OCI-LY1 (cell line): ENCODE data around the gene SOX12.
"Not testable (repeated sequence)": the region's sequence is repeated elsewhere in the genome, so short reads cannot be mapped to it uniquely, and the experiment has no call there.

Experiments
- H2AFZ ChIP-seq: fragments of 200-600 bp; sonication (generic), shearing (Covaris generic); 2 replicates; pipeline ENCODE4 v1.6.0; 2014; ENCODE audit warnings: antibody characterized with exemption, mild to moderate bottlenecking, low read length
- H3F3A ChIP-seq: fragments of 200-600 bp; sonication (generic), shearing (Covaris generic); 2 replicates; pipeline ENCODE4 v1.6.0; 2014; ENCODE audit warnings: mild to moderate bottlenecking, antibody characterized with exemption, low read length, moderate library complexity; ENCODE audit not compliant: insufficient read depth
- H3K27ac ChIP-seq: fragments of 200-600 bp; sonication (generic); 2 replicates; pipeline ENCODE4 v1.5.1; 2014; ENCODE audit warnings: low read length, mixed run types, mild to moderate bottlenecking, low read depth; ENCODE audit not compliant: poor library complexity, severe bottlenecking
- H3K27me3 ChIP-seq: fragments of 200-600 bp; sonication (generic); 2 replicates; pipeline ENCODE4 v1.6.0; 2014; ENCODE audit warnings: antibody characterized with exemption, mild to moderate bottlenecking, low read length, moderate library complexity; ENCODE audit not compliant: insufficient read depth
- H3K36me3 ChIP-seq: fragments of 200-600 bp; sonication (generic); 2 replicates; pipeline ENCODE4 v1.6.1; 2014; ENCODE audit warnings: mild to moderate bottlenecking, antibody characterized with exemption, low read length, moderate library complexity, mixed read lengths; ENCODE audit not compliant: insufficient read depth
- H3K4me1 ChIP-seq: fragments of 200-600 bp; sonication (generic); 2 replicates; pipeline ENCODE4 v1.5.1; 2014; ENCODE audit warnings: mild to moderate bottlenecking, low read length, moderate library complexity; ENCODE audit not compliant: insufficient read depth, severe bottlenecking
- H3K4me2 ChIP-seq: fragments of 200-600 bp; sonication (generic), shearing (Covaris generic); 2 replicates; pipeline ENCODE4 v1.6.1; 2014; ENCODE audit warnings: low read length
- H3K4me3 ChIP-seq: fragments of 200-600 bp; sonication (generic); 2 replicates; pipeline ENCODE4 v1.5.1; 2014; ENCODE audit warnings: low read length, low read depth, mild to moderate bottlenecking, mixed read lengths; ENCODE audit not compliant: poor library complexity, severe bottlenecking
- H3K79me2 ChIP-seq: fragments of 200-600 bp; shearing (Covaris generic); 2 replicates; pipeline ENCODE4 v1.6.1; 2016; ENCODE audit warnings: mixed run types, low read length, mixed read lengths; ENCODE audit not compliant: insufficient read depth
- H3K9ac ChIP-seq: fragments of 200-600 bp; sonication (generic), shearing (Covaris generic); 2 replicates; pipeline ENCODE4 v1.6.1; 2014; ENCODE audit warnings: mild to moderate bottlenecking, low read length, mixed read lengths
- H3K9me2 ChIP-seq: fragments of 200-600 bp; sonication (generic), shearing (Covaris generic); 2 replicates; pipeline ENCODE4 v1.6.1; 2014; ENCODE audit warnings: low read depth, mild to moderate bottlenecking, low read length, mixed read lengths
- H3K9me3 ChIP-seq: fragments of 200-600 bp; shearing (Covaris generic); 2 replicates; pipeline ENCODE4 v1.6.1; 2014; ENCODE audit warnings: low read length, mixed read lengths
- H4K20me1 ChIP-seq: fragments of 200-600 bp; sonication (generic), shearing (Covaris generic); 2 replicates; pipeline ENCODE4 v1.6.0; 2016; ENCODE audit warnings: mild to moderate bottlenecking, low read length; ENCODE audit not compliant: insufficient read depth
- EZH2 ChIP-seq: fragments of 200-600 bp; sonication (generic), shearing (Covaris generic); IDR thresholded peaks from 2 replicates; pipeline ENCODE4 v1.8.0; 2017; ENCODE audit warnings: borderline replicate concordance, mixed run types, mild to moderate bottlenecking, antibody characterized with exemption, low read length, moderate library complexity, mixed read lengths
- TF ChIP-seq, protein P1 (sequence below): fragments of 200-600 bp; sonication (generic), shearing (Covaris generic); IDR thresholded peaks from 2 replicates; pipeline ENCODE4 v1.5.1; 2017; ENCODE audit warnings: mild to moderate bottlenecking, antibody characterized with exemption, low read length, moderate library complexity, mixed read lengths

SOX12 gene

DNA sequence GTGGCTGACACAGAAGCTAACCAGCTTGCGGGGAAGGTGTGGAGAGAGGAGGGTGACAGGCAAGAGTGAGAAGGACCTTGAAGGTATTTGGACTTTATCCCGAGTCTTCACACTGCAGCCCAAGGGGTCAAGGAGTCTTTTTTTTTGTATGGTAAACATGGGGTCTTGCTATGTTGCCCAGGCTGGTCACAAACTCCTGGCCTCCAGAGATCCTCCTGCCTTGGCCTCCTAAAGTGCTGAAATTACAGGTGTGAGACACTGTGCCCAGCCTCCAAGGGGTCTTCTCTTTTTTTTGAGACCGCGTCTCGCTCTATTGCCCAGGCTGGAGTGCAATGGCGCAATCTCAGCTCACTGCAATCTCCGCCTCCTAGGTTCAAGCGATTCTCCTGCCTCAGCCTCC, 9.2 kb downstream of the SOX12 start:
- H3K4me1 ChIP-seq = peaks cover 8% of the 10 kb centered on the region
- H3K27me3 ChIP-seq = no peaks in the 10 kb centered on the region
- H3K27ac ChIP-seq = no peak overlapping the region
- TF ChIP-seq, protein P1, sequence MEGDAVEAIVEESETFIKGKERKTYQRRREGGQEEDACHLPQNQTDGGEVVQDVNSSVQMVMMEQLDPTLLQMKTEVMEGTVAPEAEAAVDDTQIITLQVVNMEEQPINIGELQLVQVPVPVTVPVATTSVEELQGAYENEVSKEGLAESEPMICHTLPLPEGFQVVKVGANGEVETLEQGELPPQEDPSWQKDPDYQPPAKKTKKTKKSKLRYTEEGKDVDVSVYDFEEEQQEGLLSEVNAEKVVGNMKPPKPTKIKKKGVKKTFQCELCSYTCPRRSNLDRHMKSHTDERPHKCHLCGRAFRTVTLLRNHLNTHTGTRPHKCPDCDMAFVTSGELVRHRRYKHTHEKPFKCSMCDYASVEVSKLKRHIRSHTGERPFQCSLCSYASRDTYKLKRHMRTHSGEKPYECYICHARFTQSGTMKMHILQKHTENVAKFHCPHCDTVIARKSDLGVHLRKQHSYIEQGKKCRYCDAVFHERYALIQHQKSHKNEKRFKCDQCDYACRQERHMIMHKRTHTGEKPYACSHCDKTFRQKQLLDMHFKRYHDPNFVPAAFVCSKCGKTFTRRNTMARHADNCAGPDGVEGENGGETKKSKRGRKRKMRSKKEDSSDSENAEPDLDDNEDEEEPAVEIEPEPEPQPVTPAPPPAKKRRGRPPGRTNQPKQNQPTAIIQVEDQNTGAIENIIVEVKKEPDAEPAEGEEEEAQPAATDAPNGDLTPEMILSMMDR = no peak
- TF ChIP-seq EZH2 = no peak
- no peak overlapping the region for H2AFZ ChIP-seq
- no peak overlapping the region for H3K4me2 ChIP-seq
- no peaks in the 10 kb centered on the region for H4K20me1 ChIP-seq
- peaks cover 4% of the 10 kb centered on the region; the same call in 1 of the 2 replicates for H3K36me3 ChIP-seq
- no peak overlapping the region for H3K9ac ChIP-seq
- H3F3A ChIP-seq = no peaks in the 10 kb centered on the region
- H3K9me2 ChIP-seq = no peaks in the 10 kb centered on the region
- no peaks in the 10 kb centered on the region for H3K9me3 ChIP-seq
- no peak overlapping the region for H3K4me3 ChIP-seq
- no peaks in the 10 kb centered on the region for H3K79me2 ChIP-seq

DNA sequence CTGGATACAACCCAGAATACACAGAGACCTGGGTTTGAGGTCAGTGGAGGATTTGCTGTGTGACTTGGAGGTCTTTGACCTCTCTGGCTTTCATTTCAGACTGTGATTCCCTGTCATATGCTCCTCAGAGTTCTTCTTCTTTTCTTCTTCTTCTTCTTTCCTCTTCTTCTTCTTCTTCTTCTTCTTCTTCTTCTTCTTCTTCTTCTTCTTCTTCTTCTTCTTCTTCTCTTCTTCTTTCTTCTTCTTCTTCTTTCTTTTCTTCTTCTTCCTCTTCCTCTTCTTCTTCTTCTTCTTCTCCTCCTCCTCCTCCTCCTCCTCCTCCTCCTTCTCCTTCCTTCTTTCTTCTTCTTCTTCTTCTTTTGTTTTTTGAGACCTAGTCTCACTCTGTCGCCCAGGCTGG, 10.7 kb downstream of the SOX12 start:
- not testable (repeated sequence) for H4K20me1 ChIP-seq, H3K9ac ChIP-seq, H3K36me3 ChIP-seq, H3K4me3 ChIP-seq, H3K27me3 ChIP-seq, H3K9me3 ChIP-seq, H3K4me2 ChIP-seq, H2AFZ ChIP-seq, H3K4me1 ChIP-seq, H3K79me2 ChIP-seq, H3K9me2 ChIP-seq, H3F3A ChIP-seq, H3K27ac ChIP-seq

DNA sequence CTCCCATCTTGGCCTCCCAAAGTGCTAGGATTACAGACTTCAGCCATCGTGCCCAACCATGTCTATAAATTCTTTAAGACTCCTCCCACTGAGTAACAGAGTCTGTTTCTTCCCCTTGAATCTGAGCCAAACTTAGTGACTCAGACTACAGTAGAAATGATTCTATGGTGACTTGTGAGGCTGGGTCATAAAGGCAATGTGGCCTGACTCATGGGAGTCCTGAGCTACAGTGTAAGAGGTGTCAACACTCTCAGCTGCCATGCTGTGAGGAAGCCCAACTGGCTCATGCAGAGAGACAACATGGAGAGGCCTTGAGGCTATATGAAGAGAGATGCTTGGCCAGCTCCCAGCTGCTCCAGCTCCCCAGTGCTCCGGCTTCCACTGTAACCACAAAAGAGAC, 16.3 kb downstream of the SOX12 start:
- Histone ChIP-seq H3K9ac (no peak overlapping the region), H3K27ac (no peak overlapping the region), H3K4me3 (no peak overlapping the region), H3F3A (no peaks in the 10 kb centered on the region), H3K9me3 (no peaks in the 10 kb centered on the region), H2AFZ (no peak overlapping the region), H3K9me2 (no peaks in the 10 kb centered on the region), H3K79me2 (no peaks in the 10 kb centered on the region), H3K27me3 (no peaks in the 10 kb centered on the region), H3K36me3 (peaks cover 7% of the 10 kb centered on the region; the same call in 1 of the 2 replicates), H4K20me1 (no peaks in the 10 kb centered on the region), H3K4me2 (no peak overlapping the region), H3K4me1 (peaks cover 6% of the 10 kb centered on the region)
- TF ChIP-seq, protein P1 = no peak
- no peak for TF ChIP-seq EZH2

DNA sequence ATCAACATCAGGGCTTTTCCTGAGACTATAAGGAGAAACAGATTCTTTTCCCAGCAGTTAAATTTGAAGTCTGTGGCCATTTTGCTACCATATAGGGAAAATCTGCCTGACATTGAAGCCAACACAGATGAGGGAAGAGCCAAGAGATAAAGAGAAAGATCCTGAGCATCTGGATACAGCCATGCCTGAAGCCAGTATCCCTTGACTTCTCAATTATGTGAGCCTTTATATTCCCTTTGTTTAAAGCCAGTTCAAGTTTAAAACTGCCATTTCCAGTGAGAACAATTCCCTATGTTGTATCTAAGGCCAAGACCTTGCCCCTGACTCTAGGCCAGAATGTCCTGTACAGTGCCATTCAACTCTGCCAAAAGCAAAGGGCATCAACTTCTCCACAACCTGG, 17.8 kb downstream of the SOX12 start:
- no peak overlapping the region for H3K4me2 ChIP-seq
- TF ChIP-seq EZH2 = no peak
- TF ChIP-seq, protein P1 = no peak
- H3K9ac ChIP-seq = no peak overlapping the region
- no peaks in the 10 kb centered on the region for H3K9me3 ChIP-seq
- no peak overlapping the region for H3K27ac ChIP-seq
- H3K4me3 ChIP-seq = no peak overlapping the region
- H2AFZ ChIP-seq = no peak overlapping the region
- peaks cover 8% of the 10 kb centered on the region for H3K4me1 ChIP-seq
- H3K9me2 ChIP-seq = no peaks in the 10 kb centered on the region
- peaks cover 7% of the 10 kb centered on the region; the same call in 1 of the 2 replicates for H3K36me3 ChIP-seq
- no peaks in the 10 kb centered on the region for H4K20me1 ChIP-seq
- no peaks in the 10 kb centered on the region for H3K79me2 ChIP-seq
- H3F3A ChIP-seq = no peaks in the 10 kb centered on the region
- H3K27me3 ChIP-seq = no peaks in the 10 kb centered on the region
